SK-N-SH treated with all-trans-retinoic acid at 6 μM for 48 hours (cell line): Measurements from ENCODE around the gene FRMD8.

Source experiments
- ATAC-seq: fragments of 200-7000 bp; cut with Tn5 transposase; 3 replicates; pipeline ENCODE4 v1.9.1; 2020; ENCODE audit warnings: mild to moderate bottlenecking, moderate library complexity
- ARNTL ChIP-seq: fragments of 450-650 bp; formaldehyde crosslinking; IDR thresholded peaks from 2 replicates; pipeline ENCODE4 v1.5.0; 2020; ENCODE audit warnings: low read depth, mild to moderate bottlenecking, moderate library complexity, borderline replicate concordance
- BACH2 ChIP-seq: fragments of 250-450 bp; sonication (Bioruptor Pico); IDR thresholded peaks from 2 replicates; pipeline ENCODE4 v1.9.0; 2021; ENCODE audit warnings: mild to moderate bottlenecking, borderline replicate concordance
- CREB5 ChIP-seq: fragments of 250-450 bp; sonication (Bioruptor Pico); IDR thresholded peaks from 2 replicates; pipeline ENCODE4 v1.5.1; 2020; ENCODE audit warnings: low read depth, mild to moderate bottlenecking, moderate library complexity
- CSDC2 ChIP-seq: fragments of 250-450 bp; sonication (Bioruptor Pico); IDR thresholded peaks from 2 replicates; pipeline ENCODE4 v1.5.0; 2020; ENCODE audit warnings: mild to moderate bottlenecking, moderate library complexity
- ESRRG ChIP-seq: fragments of 250-450 bp; sonication (Bioruptor Pico); IDR thresholded peaks from 2 replicates; pipeline ENCODE4 v1.6.1; 2021; ENCODE audit warnings: mild to moderate bottlenecking
- GLIS3 ChIP-seq: fragments of 250-450 bp; sonication (Bioruptor Pico); IDR thresholded peaks from 2 replicates; pipeline ENCODE4 v1.5.0; 2020; ENCODE audit warnings: mild to moderate bottlenecking, moderate library complexity
- ISL1 ChIP-seq: fragments of 250-450 bp; sonication (Bioruptor Pico); IDR thresholded peaks from 2 replicates; pipeline ENCODE4 v2.1.2; 2022; ENCODE audit warnings: mild to moderate bottlenecking, moderate library complexity
- OSR1 ChIP-seq: fragments of 250-450 bp; sonication (Bioruptor Pico); IDR thresholded peaks from 2 replicates; pipeline ENCODE4 v1.8.0; 2022; ENCODE audit warnings: moderate library complexity, mild to moderate bottlenecking, inconsistent platforms
- PATZ1 ChIP-seq: fragments of 250-450 bp; sonication (Bioruptor Pico); IDR thresholded peaks from 2 replicates; pipeline ENCODE4 v1.8.0; 2020; ENCODE audit warnings: mild to moderate bottlenecking, moderate library complexity, borderline replicate concordance
- PPARA ChIP-seq: fragments of 250-450 bp; sonication (Bioruptor Pico); IDR thresholded peaks from 2 replicates; pipeline ENCODE4 v1.5.0; 2020; ENCODE audit warnings: mild to moderate bottlenecking, borderline replicate concordance
- RARB ChIP-seq: fragments of 250-450 bp; sonication (Bioruptor Pico); IDR thresholded peaks from 2 replicates; pipeline ENCODE4 v1.8.0; 2021; ENCODE audit warnings: mild to moderate bottlenecking, moderate library complexity
- SNAI2 ChIP-seq: fragments of 250-450 bp; sonication (Bioruptor Pico); IDR thresholded peaks from 2 replicates; pipeline ENCODE4 v1.5.0; 2020; ENCODE audit warnings: mild to moderate bottlenecking, moderate library complexity
- TCF4 ChIP-seq: fragments of 250-450 bp; sonication (Bioruptor Pico); IDR thresholded peaks from 2 replicates; pipeline ENCODE4 v1.8.0; 2021; ENCODE audit warnings: mild to moderate bottlenecking, moderate library complexity, borderline replicate concordance
- TOX ChIP-seq: fragments of 250-450 bp; sonication (Bioruptor Pico); IDR thresholded peaks from 2 replicates; pipeline ENCODE4 v1.8.0; 2021; ENCODE audit warnings: mild to moderate bottlenecking, moderate library complexity, borderline replicate concordance
- TSHZ2 ChIP-seq: fragments of 250-450 bp; sonication (Bioruptor Pico); IDR thresholded peaks from 2 replicates; pipeline ENCODE4 v1.5.0; 2020; ENCODE audit warnings: mild to moderate bottlenecking, moderate library complexity
- ZC3H10 ChIP-seq: fragments of 250-450 bp; sonication (Bioruptor Pico); IDR thresholded peaks from 2 replicates; pipeline ENCODE4 v1.5.1; 2021; ENCODE audit warnings: mild to moderate bottlenecking, moderate library complexity
- ZFP3 ChIP-seq: fragments of 250-450 bp; sonication (Bioruptor Pico); IDR thresholded peaks from 2 replicates; pipeline ENCODE4 v1.5.0; 2020; ENCODE audit warnings: mild to moderate bottlenecking, moderate library complexity
- ZFP30 ChIP-seq: fragments of 450-650 bp; formaldehyde crosslinking; IDR thresholded peaks from 2 replicates; pipeline ENCODE4 v1.5.0; 2022; ENCODE audit warnings: mild to moderate bottlenecking, moderate library complexity
- ZNF565 ChIP-seq: fragments of 450-650 bp; formaldehyde crosslinking; conservative IDR thresholded peaks from 2 replicates; pipeline ENCODE4 v1.5.0; 2020; ENCODE audit warnings: low read depth, mild to moderate bottlenecking, moderate library complexity
- ZNF70 ChIP-seq: fragments of 450-650 bp; formaldehyde crosslinking; IDR thresholded peaks from 2 replicates; pipeline ENCODE4 v1.5.0; 2020; ENCODE audit warnings: mild to moderate bottlenecking, moderate library complexity
- ZNF8 ChIP-seq: fragments of 450-650 bp; formaldehyde crosslinking; IDR thresholded peaks from 2 replicates; pipeline ENCODE4 v1.5.0; 2020; ENCODE audit warnings: mild to moderate bottlenecking, moderate library complexity

FRMD8 gene

GRCh38 chr11:65401803-65402248 is 15.4 kb downstream of the FRMD8 start:
- TF ChIP-seq PATZ1 (CRISPR knock-in tag) = no peak
- TF ChIP-seq TSHZ2 (CRISPR knock-in tag) = no peak
- TF ChIP-seq ZC3H10 (CRISPR knock-in tag) = no peak
- TF ChIP-seq PPARA (CRISPR knock-in tag) = no peak
- TF ChIP-seq ZNF8 (CRISPR knock-in tag) = no peak
- TF ChIP-seq, all 23 proteins: peak for 0

GRCh38 chr11:65402790-65403189 is 16.4 kb downstream of the FRMD8 start:
- ATAC-seq = no peak
- no peak for TF ChIP-seq TSHZ2 (CRISPR knock-in tag)
- no peak for TF ChIP-seq ESRRG (CRISPR knock-in tag)
- no peak for TF ChIP-seq PATZ1 (CRISPR knock-in tag)
- TF ChIP-seq CREB5 (CRISPR knock-in tag) = no peak
- TF ChIP-seq TOX (CRISPR knock-in tag) = no peak
- TF ChIP-seq GLIS3 = no peak
- no peak for TF ChIP-seq CSDC2 (CRISPR knock-in tag)
- TF ChIP-seq ZFP30 (CRISPR knock-in tag) = no peak
- no peak for TF ChIP-seq ZNF70 (CRISPR knock-in tag)
- no peak for TF ChIP-seq ISL1 (CRISPR knock-in tag)
- no peak for TF ChIP-seq OSR1 (CRISPR knock-in tag)
- TF ChIP-seq SNAI2 (CRISPR knock-in tag) = no peak
- TF ChIP-seq TCF4 (CRISPR knock-in tag) = no peak
- TF ChIP-seq ARNTL (CRISPR knock-in tag) = no peak
- TF ChIP-seq ZC3H10 (CRISPR knock-in tag) = no peak
- TF ChIP-seq BACH2 (CRISPR knock-in tag) = no peak

More at GRCh38 chr11:65401803-65402248, 15.4 kb downstream of the FRMD8 start:
- ATAC-seq = no peak

GRCh38 chr11:65403607-65404121 is 17.2 kb downstream of the FRMD8 start:
- no peak; the same call in 2 of the 3 replicates for ATAC-seq
- TF ChIP-seq ZNF70 (CRISPR knock-in tag) (no peak), OSR1 (CRISPR knock-in tag) (no peak), ZFP3 (CRISPR knock-in tag) (no peak), GLIS3 (no peak), ZFP30 (CRISPR knock-in tag) (no peak), ESRRG (CRISPR knock-in tag) (no peak), SNAI2 (CRISPR knock-in tag) (no peak), ARNTL (CRISPR knock-in tag) (no peak), BACH2 (CRISPR knock-in tag) (no peak), TOX (CRISPR knock-in tag) (no peak), ISL1 (CRISPR knock-in tag) (no peak), PATZ1 (CRISPR knock-in tag) (no peak), ZNF8 (CRISPR knock-in tag) (no peak), RARB (CRISPR knock-in tag) (no peak), ZNF565 (CRISPR knock-in tag) (no peak), ZC3H10 (CRISPR knock-in tag) (no peak)
